NCI-H146 (cell line): ENCODE measurements around the gene NFATC1.

Experiments
- DNase-seq: peaks from one replicate; lab custom pipeline; 2025; lab: John Stamatoyannopoulos, UW

NFATC1 gene

DNA sequence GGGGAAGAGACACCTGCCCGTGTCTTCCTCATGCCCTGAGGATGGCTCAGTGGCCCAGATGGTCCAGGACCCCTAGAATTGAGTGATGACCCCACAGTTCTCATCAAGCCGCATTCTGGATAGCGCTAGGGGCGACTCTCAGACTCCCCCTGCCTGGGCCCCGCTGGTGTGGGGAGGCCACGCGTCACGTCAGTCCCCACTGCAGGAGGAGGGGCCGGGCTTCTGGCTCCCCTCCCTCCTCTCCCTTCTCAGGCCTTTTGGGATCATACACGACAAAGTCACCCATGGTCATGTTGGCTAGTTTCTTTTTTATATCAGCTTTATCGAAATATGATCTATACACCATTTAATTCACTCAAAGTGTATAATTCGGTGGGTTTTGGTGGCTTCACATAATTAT is 61.5 kb downstream of the NFATC1 start:
- DNase-seq = no peak

DNA sequence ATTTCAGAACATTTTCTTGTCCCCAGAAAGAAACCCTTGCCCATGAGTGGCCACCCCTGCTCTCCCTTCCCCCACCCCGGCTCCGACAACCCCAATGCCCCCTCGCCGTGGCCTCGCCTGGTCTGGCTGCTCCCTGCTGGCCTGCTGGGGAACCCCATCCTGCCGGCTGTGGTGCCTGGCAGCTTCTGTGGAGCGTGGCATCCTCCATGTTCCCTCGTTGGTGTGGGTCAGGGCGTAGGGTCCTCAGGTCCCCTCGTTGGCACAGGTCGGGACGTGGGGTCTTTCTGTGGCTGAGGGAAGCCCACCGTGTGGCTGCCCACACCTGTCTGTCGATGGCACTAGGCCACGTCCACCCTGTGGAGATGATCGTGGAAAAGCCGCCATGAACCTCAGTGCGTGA is 61.9 kb downstream of the NFATC1 start:
- DNase-seq = no peak

DNA sequence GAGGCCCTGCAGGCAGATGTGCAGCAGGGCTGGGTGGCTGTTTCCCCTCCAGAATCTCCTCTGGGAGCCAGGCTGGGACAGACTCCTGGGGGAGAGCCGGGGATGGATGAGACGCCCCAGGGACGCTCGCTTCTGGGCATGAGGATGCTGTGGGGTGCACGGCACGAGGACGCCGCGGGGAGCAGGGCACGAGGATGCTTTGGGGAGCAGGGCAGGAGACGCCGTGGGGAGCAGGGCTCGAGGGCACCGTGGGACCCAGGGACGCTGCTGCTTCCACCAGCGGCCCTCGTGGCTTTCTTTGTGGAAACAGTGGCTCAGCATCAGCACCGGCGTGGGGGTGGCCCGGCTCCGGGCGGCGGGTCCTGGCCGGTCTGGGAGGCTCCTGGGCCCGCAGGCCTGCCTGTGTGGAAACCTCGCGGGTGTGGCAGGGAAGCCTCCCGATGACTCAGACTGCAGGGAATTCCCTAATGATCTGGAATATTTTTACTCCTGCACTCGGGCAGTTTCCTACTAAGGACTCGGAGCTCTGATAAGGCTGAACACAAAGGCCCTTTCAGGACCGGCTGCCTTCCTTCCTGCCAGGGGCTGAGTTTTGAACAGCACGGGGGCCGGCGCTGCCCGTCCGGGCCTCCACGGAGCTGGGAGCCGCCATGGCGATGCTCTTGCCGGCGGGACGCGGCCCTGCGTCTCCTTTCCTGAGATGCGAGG is 62.6 kb downstream of the NFATC1 start:
- DNase-seq = no peak

DNA sequence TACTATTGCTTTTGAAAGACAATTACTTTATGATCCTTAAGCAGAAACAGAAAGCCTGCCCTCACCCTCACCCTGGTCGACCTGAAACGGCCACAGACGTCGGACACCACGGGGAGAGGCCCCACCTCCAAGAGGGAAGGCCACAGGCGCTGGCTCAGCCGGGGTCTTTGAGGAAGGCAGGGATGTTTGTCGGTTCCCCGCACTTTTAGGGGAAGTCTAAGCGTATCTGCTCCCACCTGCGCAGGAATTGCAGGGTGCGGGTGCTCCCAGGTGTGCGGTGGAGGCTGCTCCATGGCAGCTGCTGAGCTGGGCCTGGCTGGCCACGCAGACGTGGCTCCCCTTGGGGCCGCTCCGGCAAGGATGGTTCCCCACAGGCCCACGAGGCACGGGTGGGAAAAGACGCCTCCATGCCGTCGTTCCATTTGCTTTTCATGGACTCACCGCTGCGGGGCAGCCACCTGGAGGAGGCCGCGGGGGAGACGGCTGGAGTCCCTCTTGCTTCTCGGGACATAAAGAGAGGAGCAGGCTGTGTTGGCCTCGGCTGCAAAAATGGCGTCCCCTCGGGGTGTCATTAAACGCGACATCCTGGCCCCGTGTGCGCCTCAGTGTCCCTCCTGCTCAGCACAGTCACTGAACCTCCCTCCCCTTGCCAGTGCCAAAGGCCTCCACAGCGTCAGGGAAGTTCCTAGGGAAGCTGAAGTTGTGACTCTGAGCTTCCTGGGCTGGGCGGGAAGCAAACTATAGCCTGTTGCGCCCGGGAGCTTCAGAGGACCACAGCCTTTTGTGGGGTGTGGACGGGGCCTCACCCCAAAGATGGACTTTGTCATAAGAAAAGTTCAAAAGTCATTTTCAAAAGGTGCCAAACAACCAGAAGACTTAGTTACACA is 63.4 kb downstream of the NFATC1 start:
- no peak for DNase-seq

DNA sequence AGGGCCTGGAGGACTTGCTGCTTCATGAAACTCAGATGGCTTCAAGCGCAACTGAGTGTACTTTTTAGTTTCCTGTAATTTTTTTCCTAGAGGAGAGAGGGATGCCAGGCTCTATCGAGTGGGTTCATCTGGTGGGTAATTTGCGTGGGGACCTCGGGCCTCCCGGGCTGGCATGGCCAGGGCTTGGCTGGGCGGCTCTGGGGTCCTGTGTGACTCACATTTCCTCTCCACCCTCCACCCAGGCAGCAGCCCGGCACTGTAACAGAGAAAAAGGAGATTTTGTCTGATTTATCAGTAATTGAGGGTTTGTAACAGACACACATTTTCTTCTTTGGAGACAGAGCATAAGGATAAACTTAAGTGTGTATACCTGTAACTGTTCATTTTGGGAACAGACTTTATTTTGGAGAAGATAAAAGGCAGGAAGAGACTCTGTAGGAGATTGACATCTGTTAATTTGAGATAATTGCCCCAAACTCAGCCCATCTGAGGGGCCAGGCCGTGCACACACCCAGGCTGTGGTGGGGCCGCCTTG is 64.3 kb downstream of the NFATC1 start:
- no peak for DNase-seq

DNA sequence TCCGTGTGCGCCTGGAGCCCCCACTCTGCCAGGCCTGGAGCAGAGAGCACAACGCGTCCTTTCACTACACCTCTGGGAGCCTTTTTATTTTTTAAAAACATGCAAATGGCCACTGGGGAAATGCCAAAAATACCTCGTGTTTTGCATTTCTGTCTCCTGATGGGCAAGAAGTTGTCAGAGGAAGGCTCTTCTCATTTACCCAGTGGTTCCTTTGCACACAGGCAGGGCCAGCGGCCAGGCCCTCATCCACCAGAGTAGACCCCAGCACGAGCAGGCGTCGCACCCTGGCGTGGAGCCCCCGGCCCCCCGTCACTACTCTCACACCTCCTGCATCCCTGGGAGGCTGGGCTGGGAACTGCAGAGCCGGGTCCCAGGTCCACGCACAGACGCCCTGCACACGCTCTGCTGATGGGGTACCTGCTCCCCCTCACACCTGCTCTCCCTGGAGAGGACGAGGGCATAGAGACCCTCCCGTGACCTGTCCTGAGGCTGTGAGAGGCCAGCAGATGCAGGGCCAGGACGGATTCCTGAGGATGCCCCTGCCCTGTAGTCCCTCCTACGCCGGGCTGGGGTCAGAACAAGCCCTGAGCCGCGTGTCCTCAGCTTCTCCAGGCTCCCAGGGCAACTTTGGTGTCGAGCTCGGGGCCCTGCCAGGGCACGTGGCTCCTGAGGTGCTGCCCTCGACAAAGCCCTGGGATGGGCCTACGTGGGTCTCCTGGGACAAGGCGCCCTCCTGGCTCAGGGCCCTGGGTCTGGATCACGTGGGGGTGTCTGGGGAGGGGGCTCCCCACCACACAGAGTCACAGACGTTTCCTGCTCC is 65.0 kb downstream of the NFATC1 start:
- no peak for DNase-seq

DNA sequence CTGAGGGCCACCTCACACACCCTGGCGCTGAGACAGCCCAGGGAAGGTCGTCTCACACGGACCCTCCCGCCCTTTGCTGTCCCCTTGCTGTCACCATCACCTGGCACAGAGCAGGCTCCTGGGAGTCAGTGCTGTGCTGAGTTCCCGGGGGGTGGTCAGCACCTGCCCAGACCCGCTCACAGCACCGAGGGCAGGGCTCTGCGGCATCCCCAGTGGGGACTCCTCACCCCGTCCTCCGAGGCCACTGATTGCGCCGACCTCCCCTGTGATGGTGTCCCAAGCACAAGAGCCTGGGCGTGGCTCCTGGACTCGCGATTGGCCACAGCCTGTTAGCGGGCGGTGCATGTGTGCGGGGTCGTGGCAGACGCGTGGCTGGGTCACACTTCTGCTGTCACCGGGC is 65.9 kb downstream of the NFATC1 start:
- DNase-seq = no peak

DNA sequence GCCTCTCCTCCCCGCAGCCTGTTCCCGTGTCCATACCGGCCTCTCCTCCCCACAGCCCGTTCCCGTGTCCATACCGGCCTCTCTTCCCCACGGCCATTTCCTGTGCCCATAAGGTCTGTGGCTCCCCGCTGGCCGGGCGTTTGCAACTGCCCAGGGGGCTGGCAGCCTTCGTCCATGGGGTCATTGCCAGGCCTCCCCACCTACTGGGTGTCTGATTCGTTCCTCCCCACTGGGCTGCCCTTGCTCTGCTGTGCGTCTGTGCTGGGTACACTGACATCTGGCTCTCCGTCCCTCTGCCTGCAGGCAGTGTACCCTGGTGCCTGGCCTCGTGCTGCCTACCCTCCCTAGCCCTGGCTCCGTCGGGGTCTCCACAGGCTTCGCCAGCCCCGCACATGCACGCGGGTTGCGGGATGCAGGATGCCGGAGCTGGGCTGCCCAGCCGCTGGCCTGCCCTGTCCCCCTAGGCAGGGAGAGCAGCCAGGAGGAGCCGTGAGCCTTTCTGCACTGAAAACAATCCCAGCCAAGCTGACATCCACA is 67.8 kb downstream of the NFATC1 start:
- no peak for DNase-seq

DNA sequence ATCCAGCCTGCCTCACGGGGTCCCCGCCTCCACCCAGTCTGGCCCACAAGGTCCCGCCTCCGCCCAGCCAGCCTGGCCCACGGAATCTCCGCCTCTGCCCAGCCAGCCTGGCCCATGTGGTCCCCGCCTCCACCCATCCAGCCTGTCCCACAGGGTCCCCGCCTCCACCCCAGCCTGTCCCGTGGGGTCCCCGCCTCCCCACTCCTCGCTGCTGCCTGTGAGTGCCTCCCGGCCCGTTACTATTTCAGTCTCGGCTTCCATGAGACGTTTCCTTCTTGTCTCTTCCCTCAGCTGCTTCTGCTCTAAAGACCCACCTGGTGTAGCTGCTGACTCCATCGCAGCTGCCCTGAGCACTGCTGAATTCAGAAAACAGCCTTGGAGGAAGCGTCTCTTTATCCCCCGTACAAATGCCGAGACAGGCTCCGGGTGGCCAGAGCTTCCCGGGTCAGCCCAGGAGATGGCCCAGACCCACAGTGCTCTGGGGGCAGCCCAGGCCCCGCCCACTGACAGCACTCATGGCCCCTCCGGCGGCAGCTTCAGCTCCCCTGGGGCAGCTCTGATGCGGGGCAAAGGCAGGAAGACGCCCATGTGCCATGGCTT is 69.8 kb downstream of the NFATC1 start:
- DNase-seq = peak; percentile 50

DNA sequence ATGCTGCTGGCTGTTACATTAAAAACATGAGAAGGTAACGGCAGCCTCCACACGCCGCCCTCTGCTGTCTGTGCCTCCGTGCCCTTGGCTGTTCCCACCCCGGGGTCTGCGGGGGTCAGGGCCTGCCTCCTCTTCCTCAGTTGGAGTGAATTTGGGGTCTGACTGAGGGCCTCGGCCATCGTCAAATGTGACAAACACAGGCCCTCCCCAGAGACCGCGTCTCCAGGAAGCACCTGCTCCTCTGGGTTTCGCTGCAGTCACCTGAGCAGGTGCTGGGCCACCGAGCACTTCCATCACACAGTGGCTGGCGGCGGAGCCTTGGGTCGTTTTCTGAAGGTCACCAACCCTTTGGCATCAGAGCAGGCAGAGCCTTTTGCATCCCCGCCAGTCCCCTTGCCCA is 70.9 kb downstream of the NFATC1 start:
- DNase-seq = no peak

DNA sequence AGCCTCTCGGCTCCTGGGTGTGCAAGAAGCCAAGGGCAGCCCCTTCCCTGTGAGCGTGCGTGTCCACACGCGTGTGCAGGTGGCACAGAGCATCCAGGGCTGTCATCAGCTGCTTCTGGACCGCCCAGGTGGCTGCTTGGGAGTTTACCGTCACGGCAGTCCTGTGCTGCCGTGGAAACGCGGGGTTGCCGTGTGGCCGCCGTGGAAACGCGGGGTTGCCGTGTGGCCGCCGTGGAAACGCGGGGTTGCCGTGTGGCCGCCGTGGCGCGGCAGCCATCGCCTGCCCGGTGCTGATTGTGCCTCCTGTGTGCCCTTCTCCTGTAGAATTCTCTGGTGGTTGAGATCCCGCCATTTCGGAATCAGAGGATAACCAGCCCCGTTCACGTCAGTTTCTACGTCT is 71.4 kb downstream of the NFATC1 start:
- DNase-seq = no peak

DNA sequence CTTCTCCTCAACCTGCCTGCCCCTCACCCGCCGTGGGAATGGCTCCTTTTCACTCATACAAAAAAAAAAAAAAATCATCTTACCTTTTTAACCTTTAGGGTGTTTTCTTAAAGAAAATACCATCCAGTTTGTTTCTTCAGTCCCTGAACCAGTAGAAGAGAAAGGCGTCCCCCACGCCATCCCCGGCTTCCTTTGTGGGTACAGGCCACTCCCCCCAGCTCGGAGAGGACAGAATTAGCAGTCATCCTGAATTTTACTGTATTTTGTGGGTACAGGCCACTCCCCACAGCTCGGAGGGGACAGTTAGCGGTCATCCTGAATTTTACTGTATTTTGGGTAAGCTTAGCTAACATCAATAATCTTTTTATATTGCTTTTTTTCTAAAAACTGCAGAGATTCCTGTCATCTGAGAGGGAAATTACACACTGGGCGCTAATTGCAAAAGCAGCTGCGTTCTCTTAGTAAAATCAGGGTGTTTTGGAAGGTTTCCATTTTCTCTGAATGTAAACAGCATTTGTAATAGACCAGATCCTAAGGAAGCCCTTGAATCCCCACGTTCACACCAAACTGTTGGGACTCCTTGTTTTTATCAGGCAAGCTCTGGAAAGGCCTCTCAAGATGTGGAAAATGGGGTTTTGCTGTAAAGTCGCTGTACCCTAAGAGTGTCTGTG is 72.5 kb downstream of the NFATC1 start:
- no peak for DNase-seq

DNA sequence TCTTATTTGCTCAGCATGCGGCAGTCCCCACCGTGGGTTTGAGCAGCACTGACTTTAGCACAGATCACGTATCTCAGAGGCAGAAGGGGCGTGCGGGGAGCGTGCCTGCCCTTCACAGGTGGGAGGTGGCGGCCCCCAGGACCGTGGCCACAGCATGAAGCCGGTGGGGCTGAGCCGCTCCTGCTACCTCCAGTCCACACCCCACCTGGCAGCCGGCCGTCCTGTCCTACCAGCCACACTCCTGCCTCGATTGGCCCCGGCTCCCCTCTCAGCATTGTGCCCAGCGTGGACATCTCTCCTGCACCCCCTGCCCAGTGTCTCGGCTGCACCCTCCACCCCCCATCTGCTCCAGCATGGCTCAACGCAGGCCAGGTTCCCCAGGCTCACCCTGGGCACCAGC is 73.6 kb downstream of the NFATC1 start:
- no peak for DNase-seq

DNA sequence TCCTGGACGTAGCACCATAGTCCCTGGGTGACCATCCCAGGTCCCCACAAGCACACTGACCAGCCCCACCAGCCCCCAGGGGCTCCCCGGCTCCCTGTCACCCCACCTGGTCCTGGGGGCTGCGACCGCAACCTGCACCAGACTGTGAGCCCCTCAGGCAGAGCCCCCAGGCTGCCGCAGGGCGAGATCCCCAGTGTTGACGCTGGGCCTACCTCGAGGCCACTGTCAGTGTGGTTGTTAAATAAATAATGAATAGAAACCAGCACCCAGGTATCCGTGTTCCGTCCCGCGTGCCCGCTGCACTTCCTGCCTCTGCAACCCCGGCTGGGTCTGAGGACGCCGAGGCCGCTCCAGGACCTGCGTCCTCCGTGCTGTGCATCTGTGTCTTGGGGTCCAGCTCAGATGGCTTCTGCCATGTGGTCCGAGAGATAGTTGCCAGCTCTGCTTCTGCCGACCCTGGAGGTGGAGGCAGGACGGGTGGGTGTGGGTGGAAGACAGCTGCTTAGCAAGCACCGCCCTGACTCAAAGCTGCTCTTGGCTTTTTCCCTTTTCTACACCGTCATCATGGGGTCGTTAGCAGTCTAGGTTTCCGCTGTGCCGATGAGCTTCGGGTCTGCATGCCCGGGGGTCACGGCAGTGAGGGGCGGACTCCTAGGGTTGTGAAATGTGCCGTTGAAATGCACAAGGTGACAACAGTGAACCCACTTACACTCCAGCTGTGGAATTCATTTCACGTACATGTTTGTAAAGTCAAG is 74.2 kb downstream of the NFATC1 start:
- DNase-seq = no peak

DNA sequence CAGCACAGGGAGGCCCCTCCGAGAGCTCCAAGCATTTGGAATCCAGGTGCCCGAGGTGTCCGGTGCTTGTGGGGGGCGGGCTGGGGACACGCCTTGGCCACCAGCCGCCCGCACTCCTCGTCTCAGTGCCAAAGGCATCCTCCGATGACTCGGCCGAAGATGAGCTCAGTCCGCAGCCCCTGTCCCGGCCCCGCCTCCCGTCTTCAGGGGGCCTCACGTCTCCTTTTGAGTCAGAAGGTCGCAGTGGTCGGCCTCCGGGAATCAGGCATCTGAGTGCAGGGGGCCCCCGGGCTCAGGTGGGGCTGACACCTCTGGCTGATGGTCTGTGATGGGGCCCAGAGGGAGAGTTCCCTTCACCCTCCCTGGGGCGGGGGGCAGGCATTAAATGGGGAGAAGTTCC is 74.8 kb downstream of the NFATC1 start:
- no peak for DNase-seq

DNA sequence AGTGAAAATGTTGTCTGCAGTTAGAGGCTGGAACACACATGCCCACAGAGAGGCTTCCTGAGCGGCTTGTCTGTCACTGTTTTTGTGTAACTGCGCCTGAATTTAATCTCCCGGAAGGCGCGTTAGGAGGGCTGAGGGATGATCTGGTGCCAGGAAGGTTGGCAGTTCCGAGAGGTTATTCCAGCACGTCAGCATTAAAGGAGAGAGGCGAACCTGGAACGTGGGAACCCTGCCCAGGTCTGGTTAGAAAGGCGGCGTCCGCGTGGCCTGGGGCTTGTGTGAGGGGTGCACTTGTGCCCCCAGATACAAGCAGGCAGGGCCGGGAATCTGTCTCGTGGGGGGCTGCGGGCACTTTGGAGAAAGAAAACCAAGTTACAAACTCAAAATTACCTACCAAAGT is 75.3 kb downstream of the NFATC1 start:
- no peak for DNase-seq

DNA sequence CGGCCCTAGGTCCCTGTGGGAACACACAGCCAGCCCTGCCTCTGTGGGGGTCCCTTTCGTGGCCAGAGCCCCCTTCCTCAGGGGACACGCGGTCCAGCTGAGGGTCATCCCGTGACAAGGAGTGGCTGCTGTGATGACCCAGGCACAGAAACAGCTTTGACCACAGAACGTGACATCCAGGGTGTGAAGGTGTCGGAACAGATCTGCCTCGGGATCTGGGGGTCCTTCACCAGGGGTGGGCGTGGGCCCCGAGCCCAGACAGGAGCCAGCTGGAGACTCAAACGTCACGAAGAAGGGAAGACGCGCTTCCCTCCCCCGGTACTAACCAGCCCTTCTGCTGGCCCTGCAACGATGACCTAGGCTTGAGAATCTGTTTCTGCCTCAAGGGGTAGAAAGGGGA is 75.9 kb downstream of the NFATC1 start:
- no peak for DNase-seq

DNA sequence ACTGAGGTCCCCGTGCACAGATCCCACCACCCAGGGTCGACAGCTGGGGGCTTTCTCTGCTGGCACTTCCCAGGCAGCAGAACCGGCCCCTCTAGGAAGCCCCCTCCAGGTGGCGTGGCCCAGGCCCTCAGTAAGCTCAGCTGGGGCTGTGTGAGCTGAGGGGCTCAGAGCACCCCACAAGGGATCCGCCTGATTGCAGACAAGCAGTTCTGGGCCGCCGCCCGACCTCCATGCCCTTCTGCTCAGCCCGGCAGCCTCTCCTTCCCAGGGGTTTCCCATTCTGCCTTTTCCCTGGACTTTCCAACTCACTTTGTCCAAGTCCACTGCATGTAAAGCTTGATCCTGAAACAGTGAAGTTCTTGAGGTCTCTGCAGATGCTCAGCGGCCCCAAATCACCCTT is 76.4 kb downstream of the NFATC1 start:
- no peak for DNase-seq

DNA sequence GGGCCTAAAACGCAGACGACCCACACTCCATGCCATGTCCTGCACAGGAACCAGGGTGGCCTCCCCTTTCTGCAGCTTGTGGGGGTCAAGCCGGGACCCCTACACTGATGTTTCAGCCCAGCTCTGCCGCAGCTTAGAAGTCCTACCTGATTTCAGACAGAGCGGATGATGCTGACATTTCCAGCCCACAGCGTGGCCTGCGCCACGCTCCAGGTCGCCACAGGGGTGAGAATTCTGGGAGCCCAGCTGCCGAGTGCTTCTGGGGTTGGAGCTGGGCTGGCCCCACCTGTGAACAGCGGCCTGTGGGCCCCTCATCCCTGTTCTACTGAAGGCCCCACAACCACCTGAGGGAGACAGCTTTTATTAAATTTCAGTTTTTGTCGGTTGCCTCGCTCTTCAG is 77.2 kb downstream of the NFATC1 start:
- no peak for DNase-seq
